GM18499 (cell line): ENCODE results near the gene BTBD9.

Experiments
- ATAC-seq: cut with Tn5 transposase; IDR thresholded peaks from one replicate; pipeline ENCODE4 v1.9.1; 2021; ENCODE audit warnings: moderate number of reproducible peaks; ENCODE audit not compliant: insufficient read depth, unreplicated experiment

BTBD9 gene

GRCh38 chr6:38567436-38567835 is 72.3 kb downstream of the BTBD9 start:
- ATAC-seq: no peak

GRCh38 chr6:38566295-38567030 is 73.3 kb downstream of the BTBD9 start:
- no peak for ATAC-seq

GRCh38 chr6:38564301-38564700 is 75.4 kb downstream of the BTBD9 start:
- no peak for ATAC-seq

GRCh38 chr6:38555606-38556005 is 84.1 kb downstream of the BTBD9 start:
- ATAC-seq: no peak

- no peak for ATAC-seq
Measured at GRCh38 chr6:38554700-38555413, 84.9 kb downstream of the BTBD9 start.

- ATAC-seq: no peak
Measured at GRCh38 chr6:38554014-38554413, 85.7 kb downstream of the BTBD9 start.

- no peak for ATAC-seq
Measured at GRCh38 chr6:38552121-38552520, 87.6 kb downstream of the BTBD9 start.

GRCh38 chr6:38549795-38550194 is 89.9 kb downstream of the BTBD9 start:
- ATAC-seq: no peak

GRCh38 chr6:38549180-38549579 is 90.5 kb downstream of the BTBD9 start:
- ATAC-seq: no peak

GRCh38 chr6:38543022-38543421 is 96.7 kb downstream of the BTBD9 start:
- no peak for ATAC-seq

- ATAC-seq: no peak
Measured at GRCh38 chr6:38542031-38542430, 97.7 kb downstream of the BTBD9 start.

- no peak for ATAC-seq
Measured at GRCh38 chr6:38533064-38533463, 106.7 kb downstream of the BTBD9 start.

- ATAC-seq: no peak
Measured at GRCh38 chr6:38531134-38531533, 108.6 kb downstream of the BTBD9 start.

- no peak for ATAC-seq
Measured at GRCh38 chr6:38528196-38528965, 111.3 kb downstream of the BTBD9 start.

- no peak for ATAC-seq
Measured at GRCh38 chr6:38527371-38527770, 112.4 kb downstream of the BTBD9 start.

- no peak for ATAC-seq
Measured at GRCh38 chr6:38525888-38526287, 113.8 kb downstream of the BTBD9 start.

- ATAC-seq: no peak
Measured at GRCh38 chr6:38524436-38525145, 115.1 kb downstream of the BTBD9 start.

GRCh38 chr6:38522322-38522721 is 117.4 kb downstream of the BTBD9 start:
- ATAC-seq: no peak

GRCh38 chr6:38518511-38519304 is 121.0 kb downstream of the BTBD9 start:
- no peak for ATAC-seq

GRCh38 chr6:38517005-38517404 is 122.7 kb downstream of the BTBD9 start:
- no peak for ATAC-seq
